GM23338 (cell line): ENCODE results near the gene C11orf91. TPM values are rescaled to one million over a fixed set of nuclear protein-coding genes. Genes with fewer than 3 reads are reported as not detected.

Source experiments
- ATAC-seq: fragments of 200-7000 bp; cut with Tn5 transposase; 3 replicates; pipeline ENCODE4 v1.9.1; 2020
- DNase-seq: peaks from one replicate; pipeline ENCODE4 v3.0.0-alpha.2; 2015; ENCODE audit warnings: low spot score
- H2AFZ ChIP-seq: fragments of 200-600 bp; sonication (generic); 2 replicates; pipeline ENCODE4 v1.8.0; 2016; ENCODE audit warnings: antibody characterized with exemption, mild to moderate bottlenecking, moderate library complexity
- H3F3A ChIP-seq: fragments of 200-600 bp; sonication (generic); replicated peaks from 2 replicates; pipeline ENCODE4 v1.8.0; 2017; ENCODE audit warnings: antibody characterized with exemption, mixed run types, low read depth
- H3K27ac ChIP-seq: fragments of 200-600 bp; sonication (generic); 2 replicates; pipeline ENCODE4 v1.6.1; 2016; ENCODE audit warnings: low read depth
- H3K27me3 ChIP-seq: fragments of 200-600 bp; sonication (generic); 2 replicates; pipeline ENCODE4 v1.8.0; 2016; ENCODE audit warnings: mild to moderate bottlenecking, mixed run types, moderate library complexity; ENCODE audit not compliant: insufficient read depth
- H3K36me3 ChIP-seq: fragments of 200-600 bp; sonication (generic); 2 replicates; pipeline ENCODE4 v1.8.0; 2016; ENCODE audit warnings: mild to moderate bottlenecking; ENCODE audit not compliant: insufficient read depth
- H3K4me1 ChIP-seq: fragments of 200-600 bp; sonication (generic); 2 replicates; pipeline ENCODE4 v1.8.0; 2016; ENCODE audit warnings: mild to moderate bottlenecking, moderate library complexity; ENCODE audit not compliant: insufficient read depth
- H3K4me2 ChIP-seq: fragments of 200-600 bp; sonication (generic); 2 replicates; pipeline ENCODE4 v1.7.1; 2017; ENCODE audit warnings: mixed run types
- H3K4me3 ChIP-seq: fragments of 200-600 bp; sonication (generic); 2 replicates; pipeline ENCODE4 v1.6.1; 2016; ENCODE audit warnings: mixed run types
- H3K79me2 ChIP-seq: fragments of 200-600 bp; sonication (generic); replicated peaks from 2 replicates; pipeline ENCODE4 v1.8.0; 2017; ENCODE audit warnings: mild to moderate bottlenecking; ENCODE audit not compliant: insufficient read depth
- H3K9me2 ChIP-seq: fragments of 200-600 bp; sonication (generic); 2 replicates; pipeline ENCODE4 v1.8.0; 2017; ENCODE audit not compliant: insufficient read depth
- H4K20me1 ChIP-seq: fragments of 200-600 bp; sonication (generic); replicated peaks from 2 replicates; pipeline ENCODE4 v1.8.0; 2017; ENCODE audit warnings: mild to moderate bottlenecking; ENCODE audit not compliant: insufficient read depth
- H3K27ac Mint-ChIP-seq: 2 replicates; pipeline ENCODE4 v1.8.0; 2020; ENCODE audit warnings: inconsistent platforms, mild to moderate bottlenecking, moderate library complexity, mixed read lengths
- H3K27me3 Mint-ChIP-seq: 3 replicates; pipeline ENCODE4 v1.8.0; 2022; ENCODE audit warnings: low read depth, mild to moderate bottlenecking, moderate library complexity, mixed read lengths, inconsistent platforms; ENCODE audit not compliant: insufficient read depth, poor library complexity
- H3K36me3 Mint-ChIP-seq: 3 replicates; pipeline ENCODE4 v1.8.0; 2021; ENCODE audit warnings: low read depth, mild to moderate bottlenecking, inconsistent platforms, moderate library complexity, mixed read lengths
- H3K4me1 Mint-ChIP-seq: 3 replicates; pipeline ENCODE4 v1.8.0; 2020; ENCODE audit warnings: mild to moderate bottlenecking, inconsistent platforms, mixed read lengths
- H3K4me3 Mint-ChIP-seq: 3 replicates; pipeline ENCODE4 v1.8.0; 2021; ENCODE audit warnings: moderate library complexity, mild to moderate bottlenecking, inconsistent platforms, mixed read lengths
- H3K9me3 Mint-ChIP-seq: 3 replicates; pipeline ENCODE4 v1.8.0; 2020; ENCODE audit warnings: moderate library complexity, mild to moderate bottlenecking, inconsistent platforms, mixed read lengths
- ETS1 ChIP-seq: IDR thresholded peaks from 2 replicates; pipeline ENCODE4 v1.6.1; 2016; ENCODE audit warnings: antibody characterized with exemption
- EZH2 ChIP-seq: fragments of 200-600 bp; sonication (generic); IDR thresholded peaks from one replicate; pipeline ENCODE4 v1.8.0; 2017; ENCODE audit warnings: antibody characterized with exemption, mild to moderate bottlenecking, low read depth; ENCODE audit not compliant: unreplicated experiment
- EZH2phosphoT487 ChIP-seq: fragments of 200-600 bp; sonication (generic); IDR thresholded peaks from one replicate; pipeline ENCODE4 v1.8.1; 2018; ENCODE audit warnings: antibody characterized with exemption; ENCODE audit not compliant: unreplicated experiment
- JUNB ChIP-seq: IDR thresholded peaks from one replicate; pipeline ENCODE4 v1.6.1; 2016; ENCODE audit warnings: antibody characterized with exemption; ENCODE audit not compliant: unreplicated experiment
- NANOG ChIP-seq: IDR thresholded peaks from 2 replicates; pipeline ENCODE4 v1.6.1; 2016; ENCODE audit warnings: antibody characterized with exemption, borderline replicate concordance
- POLR2AphosphoS5 ChIP-seq: IDR thresholded peaks from 2 replicates; pipeline ENCODE4 v1.6.1; 2016; ENCODE audit warnings: antibody characterized with exemption, low read depth
- REST ChIP-seq: IDR thresholded peaks from one replicate; pipeline ENCODE4 v1.6.1; 2018; ENCODE audit warnings: antibody characterized with exemption; ENCODE audit not compliant: unreplicated experiment
- STAT1 ChIP-seq: IDR thresholded peaks from one replicate; pipeline ENCODE4 v1.6.1; 2016; ENCODE audit warnings: antibody characterized with exemption; ENCODE audit not compliant: unreplicated experiment
- ZNF331 ChIP-seq: fragments of 250-450 bp; sonication (Bioruptor Pico); IDR thresholded peaks from 2 replicates; pipeline ENCODE4 v1.5.0; 2020; ENCODE audit warnings: low read depth, mild to moderate bottlenecking, moderate library complexity
- polyA plus RNA-seq: library from polyadenylated mRNA; unstranded; fragments of >200 nt; fragmentation: Nextera tagmentation; extraction: Ambion mirVana; gene quantifications from 2 replicates; pipeline ENCODE4 v1.2.1, GENCODE V29; 2016
- total RNA-seq: library from RNA; depleted of rRNA; stranded (reverse); fragments of >200 nt; shearing (Covaris generic); gene quantifications from 2 replicates; pipeline ENCODE4 v1.2.3, GENCODE V29; 2014

Gene C11orf91
- total and polyA plus RNA-seq, 2 experiments from 2014 or later: not detected

GRCh38 chr11:33713856-33714398 is 13.3 kb upstream of the C11orf91 start:
- no peaks in the 10 kb centered on the region; the same call in 2 of the 3 replicates for H3K9me3 Mint-ChIP-seq
- no peaks in the 10 kb centered on the region for H3K27me3 Mint-ChIP-seq
- Histone ChIP-seq H4K20me1 (0 out of 2 replicates have a peak, but pooled peaks cover 4% of the 10 kb centered on the region), H3K9me2 (no peaks in the 10 kb centered on the region), H3K4me3 (no peak overlapping the region), H2AFZ (no peak overlapping the region), H3K27ac (no peak overlapping the region), H3K36me3 (peaks cover 6% of the 10 kb centered on the region; the same call in 1 of the 2 replicates), H3F3A (no peaks in the 10 kb centered on the region), H3K79me2 (no peaks in the 10 kb centered on the region), H3K4me1 (no peaks in the 10 kb centered on the region), H3K4me2 (no peak overlapping the region), H3K27me3 (no peaks in the 10 kb centered on the region)
- no peak for DNase-seq
- H3K4me3 Mint-ChIP-seq: no peak overlapping the region
- no peak for ATAC-seq
- no peaks in the 10 kb centered on the region for H3K4me1 Mint-ChIP-seq
- TF ChIP-seq ZNF331 (no peak), EZH2phosphoT487 (no peak), ETS1 (no peak), REST (no peak), NANOG (no peak), STAT1 (no peak)
- peaks cover 10% of the 10 kb centered on the region; the same call in 2 of the 3 replicates for H3K36me3 Mint-ChIP-seq
- no peak overlapping the region for H3K27ac Mint-ChIP-seq

- Histone ChIP-seq H3K4me3 (no peak overlapping the region), H4K20me1 (0 out of 2 replicates have a peak, but pooled peaks cover 4% of the 10 kb centered on the region), H2AFZ (no peak overlapping the region), H3K4me2 (no peak overlapping the region), H3K4me1 (no peaks in the 10 kb centered on the region), H3K36me3 (peaks cover 7% of the 10 kb centered on the region; the same call in 1 of the 2 replicates), H3K27me3 (no peaks in the 10 kb centered on the region), H3K9me2 (no peaks in the 10 kb centered on the region), H3K27ac (no peak overlapping the region), H3F3A (no peaks in the 10 kb centered on the region), H3K79me2 (no peaks in the 10 kb centered on the region)
- Mint-ChIP-seq H3K27ac (no peak overlapping the region), H3K9me3 (no peaks in the 10 kb centered on the region; the same call in 2 of the 3 replicates), H3K4me3 (no peak overlapping the region), H3K36me3 (peaks cover 9% of the 10 kb centered on the region; the same call in 2 of the 3 replicates), H3K27me3 (no peaks in the 10 kb centered on the region), H3K4me1 (no peaks in the 10 kb centered on the region)
- DNase-seq: no peak
- TF ChIP-seq ZNF331 (no peak), POLR2AphosphoS5 (no peak), JUNB (no peak), STAT1 (no peak), REST (no peak), EZH2 (no peak), ETS1 (no peak)
- no peak for ATAC-seq
Measured at GRCh38 chr11:33713151-33713855, 12.7 kb upstream of the C11orf91 start.
